K562 (cell line): ENCODE results near the gene ITPR1. TPM values are rescaled to one million over a fixed set of nuclear protein-coding genes. Genes with fewer than 3 reads are reported as not detected.

ENCODE experiments used
- ATAC-seq: fragments of 200-7000 bp; cut with Tn5 transposase; 3 replicates; pipeline ENCODE4 v1.9.1; 2020; ENCODE audit warnings: moderate library complexity
- BruUV-seq: library from RNA; stranded (reverse); fragments of 400-500 nt; replicated peaks from 2 replicates; lab custom pipeline; 2021; lab: Mats Ljungman, UMichigan
- CTCF ChIA-PET: fragments of 300-600 bp; formaldehyde crosslinking; extraction: SDS; loops from one replicate; lab custom pipeline; 2021; ENCODE audit warnings: low intra/inter-chr PET ratio; lab: Yijun Ruan, JAX
- POLR2A ChIA-PET: fragments of 300-600, 350-650 bp; sonication (Branson Sonifier 250); formaldehyde crosslinking; extraction: SDS; loops from one replicate; lab custom pipeline; 2021; ENCODE audit warnings: antibody characterized with exemption, inconsistent platforms; lab: Yijun Ruan, JAX
- DNase-seq, 4 experiments: peaks; one replicate each; pipeline versions ENCODE4 v3.0.0 to v3.0.0-alpha.2; 2011 to 2018; ENCODE audit warnings: low spot score in 3 of 4, mixed read lengths in 3 of 4; ENCODE audit errors: extremely low read depth in 1 of 4
- FAIRE-seq: peaks from 2 replicates; lab custom pipeline; 2011; peaks lifted over from hg19 to GRCh38; lab: Jason Lieb, UNC
- H2AFZ ChIP-seq: 2 replicates; pipeline ENCODE4 v1.6.0; 2011; ENCODE audit warnings: low read depth, low read length, control low read depth, inconsistent platforms
- H3K27ac ChIP-seq: fragments of 200-600 bp; 3 replicates; pipeline ENCODE4 v1.8.0; 2011; ENCODE audit warnings: low read depth, mild to moderate bottlenecking, control low read depth, inconsistent platforms, low read length, moderate library complexity, mixed read lengths; ENCODE audit errors: extremely low read depth
- H3K27me3 ChIP-seq, 2 experiments: fragments of 300-600 bp in 1 of 2; 2 replicates in 1 of 2; 3 replicates in 1 of 2; pipeline versions ENCODE4 v1.6.0 to v1.8.0; 2011; ENCODE audit warnings: inconsistent platforms in 2 of 2, low read length in 2 of 2, mild to moderate bottlenecking in 1 of 2, mixed read lengths in 1 of 2, moderate library complexity in 1 of 2; ENCODE audit not compliant: control insufficient read depth in 2 of 2, insufficient read depth in 2 of 2
- H3K36me3 ChIP-seq: fragments of 300-600 bp; 3 replicates; pipeline ENCODE4 v1.8.0; 2011; ENCODE audit warnings: mild to moderate bottlenecking, low read length, inconsistent platforms; ENCODE audit not compliant: control insufficient read depth, insufficient read depth
- H3K4me1 ChIP-seq, 2 experiments: fragments of 200-600 bp in 1 of 2; replicated peaks in 1 of 2; 2 replicates in 1 of 2; 3 replicates in 1 of 2; pipeline versions ENCODE4 v1.5.1 to v1.8.0; 2011; ENCODE audit warnings: inconsistent platforms in 2 of 2, low read length in 2 of 2, mild to moderate bottlenecking in 1 of 2, mixed read lengths in 1 of 2, moderate library complexity in 1 of 2; ENCODE audit not compliant: control insufficient read depth in 2 of 2, insufficient read depth in 2 of 2
- H3K4me2 ChIP-seq: 2 replicates; pipeline ENCODE4 v1.6.1; 2011; ENCODE audit warnings: low read length, control low read depth, inconsistent platforms, mixed read lengths; ENCODE audit not compliant: insufficient read depth
- H3K4me3 ChIP-seq: fragments of 200-600 bp; sonication (generic), shearing (Covaris generic); 2 replicates; pipeline ENCODE4 v1.5.1; 2016; ENCODE audit warnings: control low read depth, inconsistent platforms
- H3K79me2 ChIP-seq: fragments of 200-600 bp; 3 replicates; pipeline ENCODE4 v1.8.0; 2011; ENCODE audit warnings: low read length, inconsistent platforms; ENCODE audit not compliant: control insufficient read depth, insufficient read depth
- H3K9ac ChIP-seq, 2 experiments: 2 replicates each; pipeline versions ENCODE4 v1.6.0 to v1.6.1; 2011; ENCODE audit warnings: low read depth in 2 of 2, low read length in 2 of 2, control low read depth in 1 of 2, inconsistent platforms in 1 of 2, mild to moderate bottlenecking in 1 of 2, mixed read lengths in 1 of 2; ENCODE audit not compliant: insufficient read depth in 1 of 2
- H3K9me1 ChIP-seq: one replicate; pipeline ENCODE4 v1.6.0; 2011; ENCODE audit warnings: inconsistent platforms, mild to moderate bottlenecking, low read length, moderate library complexity; ENCODE audit not compliant: control insufficient read depth, insufficient read depth
- H3K9me3 ChIP-seq: replicated peaks from 2 replicates; pipeline ENCODE4 v1.5.1; 2011; ENCODE audit warnings: low read depth, low read length, inconsistent platforms; ENCODE audit not compliant: control insufficient read depth, insufficient read depth
- H4K20me1 ChIP-seq: replicated peaks from 2 replicates; pipeline ENCODE4 v1.6.1; 2011; ENCODE audit warnings: low read length, inconsistent platforms, mixed read lengths; ENCODE audit not compliant: control insufficient read depth, insufficient read depth
- BCL6 ChIP-seq: fragments of 250-450 bp; sonication (Bioruptor Pico); IDR thresholded peaks from 2 replicates; pipeline ENCODE4 v1.4.0; 2020
- COPS2 ChIP-seq: fragments of 450-650 bp; conservative IDR thresholded peaks from 2 replicates; pipeline ENCODE4 v1.6.1; 2016; ENCODE audit warnings: mild to moderate bottlenecking, moderate library complexity
- DLX4 ChIP-seq: fragments of 250-450 bp; sonication (Bioruptor Pico); IDR thresholded peaks from 2 replicates; pipeline ENCODE4 v1.6.1; 2021; ENCODE audit warnings: mild to moderate bottlenecking
- KAT7 ChIP-seq: sonication (generic); formaldehyde crosslinking; IDR thresholded peaks from 2 replicates; pipeline ENCODE4 v1.8.0; 2022; ENCODE audit warnings: missing genetic modification reagents, mild to moderate bottlenecking, borderline replicate concordance
- MEF2D ChIP-seq: conservative IDR thresholded peaks from 2 replicates; pipeline ENCODE4 v1.6.1; 2016; ENCODE audit warnings: low read depth, missing genetic modification characterization, missing compliant biosample characterization
- PTBP1 ChIP-seq: fragments of 200-400 bp; formaldehyde crosslinking; IDR thresholded peaks from 2 replicates; pipeline ENCODE4 v1.6.1; 2017; ENCODE audit warnings: low read depth, low read length
- RBM17 ChIP-seq: fragments of 200-400 bp; formaldehyde crosslinking; IDR thresholded peaks from 2 replicates; pipeline ENCODE4 v1.6.1; 2017; ENCODE audit warnings: low read depth, mild to moderate bottlenecking, low read length, borderline replicate concordance
- SRSF3 ChIP-seq: fragments of 200-400 bp; formaldehyde crosslinking; IDR thresholded peaks from 2 replicates; pipeline ENCODE4 v1.6.1; 2016; ENCODE audit warnings: mild to moderate bottlenecking, low read length, moderate library complexity; ENCODE audit not compliant: insufficient read depth
- SRSF9 ChIP-seq: fragments of 200-400 bp; formaldehyde crosslinking; IDR thresholded peaks from 2 replicates; pipeline ENCODE4 v1.6.1; 2017; ENCODE audit warnings: low read depth, low read length, borderline replicate concordance
- ZFX ChIP-seq: sonication (generic); formaldehyde crosslinking; IDR thresholded peaks from 2 replicates; pipeline ENCODE4 v1.8.0; 2022; ENCODE audit warnings: mild to moderate bottlenecking, missing genetic modification reagents, moderate library complexity
- ZNF184 ChIP-seq: sonication (generic); formaldehyde crosslinking; IDR thresholded peaks from 2 replicates; pipeline ENCODE4 v1.5.0; 2020; ENCODE audit warnings: missing genetic modification reagents
- ZNF354B ChIP-seq: fragments of 250-450 bp; sonication (Bioruptor Pico); IDR thresholded peaks from 2 replicates; pipeline ENCODE4 v1.4.0; 2020
- ZNF717 ChIP-seq: fragments of 250-450 bp; sonication (Bioruptor Pico); IDR thresholded peaks from 2 replicates; pipeline ENCODE4 v1.5.0; 2021
- WGBS: fragments of 100-300 bp; shearing (Covaris generic); methylation state at CpG from one replicate; pipeline ENCODE4 v1.1.6; 2016; ENCODE audit warnings: low coverage, mixed read lengths; ENCODE audit not compliant: insufficient coverage; ENCODE audit errors: missing lambda C conversion rate; 5-methylcytosine and 5-hydroxymethylcytosine counted together
- in situ Hi-C: fragments of 300-500 bp; cut with MboI; formaldehyde crosslinking; loops from 4 replicates; pipeline ENCODE4 v1.15.0; 2018; ENCODE audit warnings: inconsistent platforms, mixed read lengths
- intact Hi-C: fragments of 100-400 bp; cut with micrococcal nuclease; formaldehyde crosslinking; loops from 2 replicates; pipeline ENCODE4 v1.14.2; 2022
- polyA plus RNA-seq, 8 experiments: library from polyadenylated mRNA; depleted of rRNA in 4 of 8; stranded (reverse) in 5 of 8; unstranded in 3 of 8; fragments of >200 nt; fragmentation: Nextera tagmentation in 2 of 8; fragmentation: Illumina TruSeq in 1 of 8; extraction: Ambion mirVana in 2 of 8; extraction: Trizol in 1 of 8; gene quantifications; 2 replicates each; pipeline versions ENCODE4 v1.2.1 to v1.2.3, GENCODE V29; 2011 to 2014; ENCODE audit warnings: inconsistent platforms in 1 of 8, missing spikeins in 1 of 8
- total RNA-seq, 7 experiments: library from RNA; depleted of rRNA in 6 of 7; stranded (reverse); fragments of >200 nt in 6 of 7; fragmentation: Illumina TruSeq in 2 of 7; extraction: Trizol in 2 of 7; gene quantifications; 2 replicates each; pipeline versions ENCODE4 v1.2.1 to v1.2.3, GENCODE V29; 2011 to 2021; ENCODE audit warnings: low replicate concordance in 1 of 7

Gene ITPR1
- total and polyA plus RNA-seq, 9 of the 15 experiments (the other 6 are each of a cell fraction or from before 2014, with no cell fraction given), result 22.4 to 40.0 (median 27.4) TPM

GRCh38 chr3:4848176-4848825 is 355.2 kb downstream of the ITPR1 start:
- POLR2A ChIA-PET, result interaction anchor here (4.2 kb wide), 1 partner anchor 10 kb away, joined by 27 read pairs; no protein-coding TSS in a partner anchor
- no TSS peak for BruUV-seq

More at GRCh38 chr3:4848176-4848825, 355.2 kb downstream of the ITPR1 start:
- Histone ChIP-seq H3K27me3 (no peaks in the 10 kb centered on the region), H2AFZ (no peak overlapping the region), H3K4me1 (peaks cover 0 to 25% of the 10 kb centered on the region in 2 experiments; a peak in 3 of 5 replicates), H3K9ac (no peak overlapping the region), H3K9me3 (no peaks in the 10 kb centered on the region), H3K4me3 (no peak overlapping the region), H3K36me3 (peaks cover 30% of the 10 kb centered on the region), H3K27ac (no peak overlapping the region), H3K79me2 (no peaks in the 10 kb centered on the region), H3K9me1 (no peaks in the 10 kb centered on the region), H4K20me1 (no peaks in the 10 kb centered on the region), H3K4me2 (no peak overlapping the region)
- CTCF ChIA-PET, result no interaction called here
- no peak for DNase-seq
- FAIRE-seq, result peak; percentile 26
- no peak for TF ChIP-seq ZNF354B (CRISPR knock-in tag)
- TF ChIP-seq ZNF717, result no peak
- no peak for TF ChIP-seq PTBP1
- TF ChIP-seq DLX4, result no peak
- TF ChIP-seq ZNF184, result no peak
- TF ChIP-seq COPS2, result no peak
- no peak for TF ChIP-seq BCL6 (CRISPR knock-in tag)
- no peak for TF ChIP-seq SRSF9
- no peak for TF ChIP-seq ZFX (CRISPR knock-in tag)
- no peak for TF ChIP-seq SRSF3
- TF ChIP-seq RBM17, result no peak
- TF ChIP-seq KAT7, result no peak
- TF ChIP-seq MEF2D (tag), result no peak
- intact Hi-C loops, result no loop called here
- no peak for ATAC-seq
- 56% methylated on average over 6 of the region's 6 CpGs for WGBS
- in situ Hi-C loops, result no loop called here
